ENCODE results near the gene CATSPERZ.
A peak's percentile ranks its signal among the peaks of the same experiment; 100 is the strongest.

Gene CATSPERZ

GRCh38 chr11:64263021-64263946 lies 36.9 kb upstream of the CATSPERZ start:
- DNase-seq = no peak
- in situ Hi-C loops (cut with MboI; ENCODE audit: low pct_unique_long_range_greater_than_20kb, low sequenced_read_pairs) = no loop called here

GRCh38 chr11:64263947-64264317 lies 36.2 kb upstream of the CATSPERZ start:
- DNase-seq = no peak

GRCh38 chr11:64264371-64264852 lies 35.7 kb upstream of the CATSPERZ start:
- in situ Hi-C loops (cut with MboI; ENCODE audit: low pct_unique_long_range_greater_than_20kb, low sequenced_read_pairs) = no loop called here
- DNase-seq = no peak

More at GRCh38 chr11:64263947-64264317, 36.2 kb upstream of the CATSPERZ start:
- in situ Hi-C loops (cut with MboI; ENCODE audit: low pct_unique_long_range_greater_than_20kb, low sequenced_read_pairs) = no loop called here

- DNase-seq = no peak
- in situ Hi-C loops (cut with MboI; ENCODE audit: low pct_unique_long_range_greater_than_20kb, low sequenced_read_pairs) = no loop called here
Measured at GRCh38 chr11:64265176-64266160, 34.7 kb upstream of the CATSPERZ start.

GRCh38 chr11:64266339-64266738 lies 33.8 kb upstream of the CATSPERZ start:
- DNase-seq = no peak
- in situ Hi-C loops (cut with MboI; ENCODE audit: low pct_unique_long_range_greater_than_20kb, low sequenced_read_pairs) = no loop called here

GRCh38 chr11:64267207-64267945 lies 32.8 kb upstream of the CATSPERZ start:
- in situ Hi-C loops (cut with MboI; ENCODE audit: low pct_unique_long_range_greater_than_20kb, low sequenced_read_pairs) = no loop called here

GRCh38 chr11:64268025-64268892 lies 31.9 kb upstream of the CATSPERZ start:
- DNase-seq = peak; percentile 57
- in situ Hi-C loops (cut with MboI; ENCODE audit: low pct_unique_long_range_greater_than_20kb, low sequenced_read_pairs) = no loop called here

More at GRCh38 chr11:64267207-64267945, 32.8 kb upstream of the CATSPERZ start:
- no peak for DNase-seq

GRCh38 chr11:64268893-64269539 lies 31.1 kb upstream of the CATSPERZ start:
- DNase-seq = peak; percentile 57
- in situ Hi-C loops (cut with MboI; ENCODE audit: low pct_unique_long_range_greater_than_20kb, low sequenced_read_pairs) = no loop called here

- DNase-seq = peak; percentile 100
- in situ Hi-C loops (cut with MboI; ENCODE audit: low pct_unique_long_range_greater_than_20kb, low sequenced_read_pairs) = no loop called here
Measured at GRCh38 chr11:64269540-64270220, 30.5 kb upstream of the CATSPERZ start.

- in situ Hi-C loops (cut with MboI; ENCODE audit: low pct_unique_long_range_greater_than_20kb, low sequenced_read_pairs) = no loop called here
- no peak for DNase-seq
Measured at GRCh38 chr11:64275031-64275800, 24.9 kb upstream of the CATSPERZ start.

- in situ Hi-C loops (cut with MboI; ENCODE audit: low pct_unique_long_range_greater_than_20kb, low sequenced_read_pairs) = no loop called here
Measured at GRCh38 chr11:64275841-64276240, 24.3 kb upstream of the CATSPERZ start.

GRCh38 chr11:64276653-64277431 lies 23.3 kb upstream of the CATSPERZ start:
- DNase-seq = no peak
- in situ Hi-C loops (cut with MboI; ENCODE audit: low pct_unique_long_range_greater_than_20kb, low sequenced_read_pairs) = no loop called here

More at GRCh38 chr11:64275841-64276240, 24.3 kb upstream of the CATSPERZ start:
- no peak for DNase-seq

- in situ Hi-C loops (cut with MboI; ENCODE audit: low pct_unique_long_range_greater_than_20kb, low sequenced_read_pairs) = no loop called here
- no peak for DNase-seq
Measured at GRCh38 chr11:64278576-64279190, 21.5 kb upstream of the CATSPERZ start.

GRCh38 chr11:64281957-64282770 lies 18.0 kb upstream of the CATSPERZ start:
- no peak for DNase-seq
- in situ Hi-C loops (cut with MboI; ENCODE audit: low pct_unique_long_range_greater_than_20kb, low sequenced_read_pairs) = no loop called here
